Posterior cingulate gyrus (tissue), 11 donors: ENCODE data around the gene BICD1.

Source experiments
- DNase-seq, 10 donors: peaks; one replicate each; pipeline versions ENCODE4 v3.0.0 to v3.0.0-alpha.2; 2020 to 2021; ENCODE audit warnings: mixed read lengths in 3 of 10
- intact Hi-C: fragments of 100-400 bp; cut with DNase I; formaldehyde crosslinking; loops from one replicate; pipeline ENCODE4 v1.15.1; 2023

Gene BICD1

DNA sequence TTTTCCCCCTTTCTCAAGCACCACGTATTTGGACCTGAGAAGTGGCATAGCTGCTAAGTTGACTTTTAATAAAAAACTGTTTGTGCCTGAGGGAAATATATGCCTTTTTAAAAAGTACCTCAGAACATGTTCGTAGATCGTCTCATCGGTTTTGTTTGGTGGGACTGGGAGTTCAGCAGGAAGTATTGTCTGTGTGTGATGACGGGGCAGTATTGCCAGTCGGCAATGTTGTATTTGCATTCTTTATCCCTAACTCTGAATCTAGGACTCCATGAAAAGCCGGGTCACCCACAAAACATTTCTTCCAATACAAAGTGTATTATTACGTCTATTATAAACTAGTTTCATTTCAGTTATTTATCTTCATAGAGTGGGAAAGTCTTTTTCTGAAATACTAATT is 273.0 kb downstream of the BICD1 start:
- DNase-seq, result no peak
- intact Hi-C loops, result no loop called here

DNA sequence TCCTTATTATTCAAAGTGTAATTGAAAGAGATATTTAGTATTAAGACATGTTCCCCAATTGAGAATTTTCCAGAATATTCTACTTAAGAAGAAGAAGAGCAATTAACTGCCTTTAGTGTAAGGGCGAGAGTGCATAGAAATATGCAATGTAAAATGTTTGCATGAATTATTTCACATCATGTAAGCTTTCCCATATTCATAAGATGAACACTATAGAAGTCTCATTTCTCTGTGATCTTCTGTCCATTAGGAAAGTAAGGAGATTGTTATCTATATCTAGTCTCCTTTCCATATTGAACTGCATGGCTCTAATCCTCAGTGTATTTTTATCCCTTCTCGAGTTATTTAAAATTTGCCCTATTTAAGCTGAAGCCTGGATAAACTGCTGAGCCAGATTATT is 275.6 kb downstream of the BICD1 start:
- intact Hi-C loops, result no loop called here
- no peak for DNase-seq

DNA sequence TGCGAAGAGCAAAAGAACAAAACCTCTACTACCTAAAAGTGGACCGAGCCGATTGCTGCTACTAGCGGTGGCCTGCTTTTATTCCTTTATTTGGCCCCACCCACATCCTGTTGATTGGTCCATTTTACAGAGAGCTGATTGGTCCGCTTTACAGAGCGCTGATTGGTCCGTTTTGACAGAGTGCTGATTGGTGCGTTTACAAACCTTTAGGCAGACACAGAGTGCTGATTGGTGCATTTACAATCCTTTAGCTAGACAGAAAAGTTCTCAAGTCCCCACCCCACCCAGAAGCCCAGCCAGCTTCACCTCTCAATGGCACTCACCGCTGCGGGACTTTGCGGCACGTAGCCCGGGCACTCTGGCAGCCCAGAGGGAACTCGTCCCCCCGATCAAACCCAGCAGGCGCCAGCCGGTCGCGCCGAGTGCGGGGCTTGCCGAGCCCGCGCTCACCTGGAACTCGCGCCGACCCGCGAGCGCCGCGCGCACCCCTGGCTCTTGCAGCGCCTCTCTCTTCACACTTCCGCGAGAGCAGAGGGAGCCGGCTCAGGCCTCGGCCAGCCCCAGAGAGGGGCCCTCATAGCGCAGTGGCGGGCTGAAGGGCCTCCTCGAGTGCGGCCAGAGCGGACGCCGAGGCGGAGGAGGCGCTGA is 284.0 kb downstream of the BICD1 start:
- intact Hi-C loops, result no loop called here
- peak in 1 of 10 donors; percentile 10 for DNase-seq

DNA sequence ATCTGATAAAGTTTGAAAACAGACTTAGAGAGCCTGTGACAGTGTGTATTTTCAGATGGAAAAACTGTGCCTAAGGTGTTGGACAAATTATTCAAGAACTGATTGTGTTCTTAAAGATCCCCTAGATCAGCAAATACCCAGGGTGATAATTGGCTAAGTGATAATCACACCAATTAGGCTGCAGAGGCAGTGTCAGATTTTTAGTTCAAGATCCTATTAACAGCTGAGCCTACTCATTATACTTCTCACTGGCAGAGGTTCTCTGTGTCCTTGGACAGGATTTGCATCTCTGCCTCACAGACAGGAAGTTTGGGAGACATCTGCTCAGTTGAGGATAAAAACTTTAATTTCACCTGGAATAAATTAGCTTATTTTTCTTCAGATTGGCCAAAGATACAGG is 288.4 kb downstream of the BICD1 start:
- DNase-seq, result no peak

DNA sequence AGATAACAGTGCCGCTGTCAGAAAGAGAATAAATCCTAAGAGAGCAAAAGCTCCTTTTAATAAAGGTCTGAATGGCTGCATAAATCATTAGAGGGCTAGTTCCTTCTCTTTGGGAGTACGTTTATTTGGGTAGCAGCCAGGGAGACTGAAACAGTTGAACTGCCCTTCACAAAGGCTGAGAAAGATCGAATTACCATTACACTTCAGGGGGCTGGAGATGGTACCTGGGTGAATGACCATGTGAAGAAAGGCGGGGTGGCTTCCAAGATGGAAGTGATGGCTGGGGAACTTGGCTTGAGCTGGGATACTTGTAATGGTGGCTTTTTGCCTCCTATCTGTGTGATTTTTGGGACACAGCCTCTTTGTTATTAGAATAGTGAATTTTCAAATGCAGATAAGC is 291.0 kb downstream of the BICD1 start:
- no peak for DNase-seq
- intact Hi-C loops, result no loop called here

More for the DNA sequence above, 288.4 kb downstream of the BICD1 start:
- intact Hi-C loops, result no loop called here

DNA sequence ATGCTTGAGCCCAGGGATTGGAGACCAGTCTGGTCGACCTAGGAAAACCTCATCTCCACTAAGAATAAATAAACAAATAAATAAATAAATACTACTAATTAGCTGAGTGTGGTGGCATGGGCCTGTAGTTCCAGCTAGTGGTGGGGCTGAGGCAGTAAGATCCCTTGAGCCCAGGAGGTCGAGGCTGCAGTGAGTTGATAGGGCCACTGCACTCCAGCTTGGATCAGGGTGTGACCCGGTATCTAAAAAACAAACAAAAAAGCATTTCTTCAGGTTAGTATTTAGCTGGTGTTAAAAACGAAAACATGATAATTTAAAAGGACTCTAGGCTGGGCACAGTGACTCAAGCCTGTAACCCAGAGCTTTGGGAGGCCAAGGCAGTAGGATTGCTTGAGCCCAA is 291.5 kb downstream of the BICD1 start:
- intact Hi-C loops, result no loop called here
- DNase-seq, result no peak

DNA sequence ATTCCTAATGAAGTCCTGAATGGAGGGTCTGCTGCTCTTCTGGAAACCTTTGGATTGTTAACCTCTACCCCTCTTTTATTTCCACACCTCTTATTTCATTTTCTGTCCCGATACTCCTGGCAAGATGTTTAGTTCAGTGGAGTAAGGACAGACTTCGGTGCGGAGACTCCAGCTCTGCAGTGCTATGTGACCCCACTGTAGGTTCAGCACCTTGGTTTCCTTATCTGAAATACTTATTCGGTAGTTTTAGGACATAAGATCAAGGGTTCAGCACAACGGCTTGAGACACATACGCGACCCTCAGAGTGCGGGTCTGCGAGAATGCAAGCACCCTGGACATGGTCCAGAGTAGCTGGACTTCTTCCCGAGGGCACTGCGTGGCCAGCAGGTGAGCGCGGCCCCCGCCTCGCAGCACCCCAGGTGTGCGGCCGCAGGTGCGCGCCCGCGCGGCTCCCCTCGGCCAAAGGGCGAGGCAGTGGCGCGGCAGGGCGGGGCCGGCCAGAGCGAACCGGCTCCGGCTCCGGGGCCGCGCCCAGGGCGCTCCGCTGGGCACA is 292.2 kb downstream of the BICD1 start:
- no peak for DNase-seq
- intact Hi-C loops, result no loop called here

DNA sequence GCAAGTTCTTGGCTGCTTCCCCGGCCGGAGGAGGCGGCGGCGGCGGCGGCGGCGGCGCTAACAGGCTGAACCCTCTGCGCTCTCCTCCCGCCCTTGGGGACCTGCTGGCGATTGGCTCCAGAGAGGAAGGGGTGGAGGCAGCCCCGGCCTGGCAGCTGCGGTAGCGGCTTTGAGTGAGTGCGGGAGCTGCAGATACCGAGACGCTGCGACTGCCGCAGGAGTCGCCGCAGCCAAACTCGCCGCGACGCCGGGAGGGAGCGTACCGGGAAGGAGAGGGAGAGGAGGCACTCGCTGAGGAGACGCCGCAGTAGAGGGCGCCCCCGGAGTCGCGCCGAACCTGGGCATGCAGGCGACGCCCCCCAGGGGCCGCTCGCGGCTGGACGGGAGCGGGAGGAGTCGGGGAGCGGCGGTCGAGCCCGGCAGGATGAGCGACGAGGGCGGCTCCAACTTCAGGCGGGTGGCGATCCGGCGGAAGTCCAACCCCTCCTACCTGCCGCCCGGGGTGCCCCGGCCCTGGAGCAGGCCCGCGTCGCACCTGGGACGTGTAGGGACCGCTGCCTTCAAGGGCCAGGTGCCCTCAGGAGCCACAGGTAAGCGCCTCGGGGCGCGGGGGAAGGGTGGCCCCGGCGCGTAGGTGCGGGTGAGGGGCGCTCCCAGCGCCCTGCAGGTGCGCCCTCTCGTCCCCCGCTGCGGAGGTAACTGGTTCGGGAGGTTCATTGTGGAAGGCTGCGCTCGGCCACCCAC is 292.9 kb downstream of the BICD1 start, which contains the start of gene FGD4:
FGD4 (plus strand) TSS at position 189 of the 744 bp plus-strand sequence.
- intact Hi-C loops, result no loop called here
- peak; percentile 57 to 97 (median 78) for DNase-seq

DNA sequence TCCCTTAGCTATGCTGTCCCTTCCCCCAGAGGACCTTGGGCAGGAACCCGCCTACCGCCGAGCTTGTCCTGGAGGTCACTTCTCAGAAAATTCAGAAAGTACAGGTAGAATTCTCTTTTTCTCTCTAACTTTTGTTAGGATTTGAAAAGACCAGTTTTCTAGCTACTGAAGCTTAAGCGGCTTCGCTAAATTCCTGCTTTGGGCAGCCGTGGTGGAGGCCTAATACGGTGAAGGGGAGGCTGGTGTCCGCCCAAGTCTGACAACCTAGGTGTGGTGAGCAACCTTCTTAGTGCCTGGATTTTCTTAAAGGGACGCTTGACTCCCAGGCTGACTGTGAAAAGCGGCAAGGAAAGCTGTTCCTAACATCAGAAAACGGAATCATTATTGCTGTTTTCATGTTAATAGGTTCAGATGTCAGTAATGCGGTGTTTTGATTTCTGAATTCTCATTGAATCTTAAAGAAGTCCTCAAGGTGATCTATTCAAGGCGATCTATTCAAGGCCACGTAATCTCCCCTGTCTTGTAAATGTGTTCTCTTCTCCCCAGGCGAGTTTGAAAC is 293.5 kb downstream of the BICD1 start:
- intact Hi-C loops, result no loop called here
- DNase-seq, result no peak

DNA sequence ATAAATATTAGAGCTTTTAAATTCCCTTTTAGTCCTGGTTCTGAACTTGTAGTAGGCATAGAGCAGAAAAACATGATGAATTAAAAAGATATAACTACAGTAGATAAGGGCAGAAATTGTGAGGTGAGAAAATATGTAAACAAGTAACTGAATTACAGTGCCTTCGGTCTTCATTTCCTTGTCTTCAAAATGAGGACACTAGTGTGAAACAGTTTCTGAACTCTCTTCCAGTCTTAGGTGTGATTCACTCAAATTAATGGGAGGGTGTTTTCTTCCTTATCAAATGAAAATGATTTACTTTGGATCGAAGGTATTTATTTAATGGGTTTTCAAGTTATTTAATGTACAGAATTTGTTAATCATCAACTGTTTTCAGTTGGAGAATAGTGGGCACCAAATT is 294.2 kb downstream of the BICD1 start:
- DNase-seq, result no peak
- intact Hi-C loops, result no loop called here

DNA sequence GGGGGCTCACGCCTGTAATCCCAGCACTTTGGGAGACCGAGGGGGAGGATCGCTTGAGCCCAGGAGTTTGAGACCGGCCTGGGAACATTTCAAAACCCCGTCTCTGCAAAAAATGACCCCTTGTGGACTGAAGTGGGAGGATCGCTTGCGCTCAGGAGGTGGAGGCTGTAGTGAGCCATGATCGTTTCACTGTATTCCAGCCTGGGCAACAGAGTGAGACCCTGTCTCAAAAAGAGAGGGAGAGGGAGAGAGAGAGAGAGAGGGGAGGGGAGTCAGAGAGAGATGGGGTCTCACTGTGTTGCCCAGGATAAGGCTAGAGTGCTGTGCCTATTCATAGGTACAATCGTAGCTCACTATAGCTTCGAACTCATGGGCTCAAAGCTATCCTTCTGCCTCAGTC is 295.5 kb downstream of the BICD1 start:
- DNase-seq, result no peak
- intact Hi-C loops, result no loop called here

DNA sequence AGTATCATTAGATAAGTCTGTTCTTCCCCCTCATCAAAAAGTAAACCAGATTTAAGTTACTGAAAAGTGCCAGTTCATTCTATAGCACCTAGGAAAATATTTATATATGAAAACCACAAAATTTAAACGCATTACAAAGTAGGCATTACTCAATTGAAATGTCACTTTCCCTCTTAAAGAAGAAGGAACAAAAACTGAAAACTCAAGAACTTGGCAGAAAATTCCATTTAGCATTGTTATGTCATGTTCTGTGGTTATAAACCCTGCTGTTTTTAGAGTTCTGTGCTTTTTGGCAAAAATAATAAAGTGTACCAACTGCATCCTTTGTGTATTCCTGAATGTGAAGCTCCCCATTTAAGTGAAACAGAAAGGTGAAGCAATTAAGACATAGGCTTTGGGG is 296.3 kb downstream of the BICD1 start:
- DNase-seq, result no peak
- intact Hi-C loops, result no loop called here

DNA sequence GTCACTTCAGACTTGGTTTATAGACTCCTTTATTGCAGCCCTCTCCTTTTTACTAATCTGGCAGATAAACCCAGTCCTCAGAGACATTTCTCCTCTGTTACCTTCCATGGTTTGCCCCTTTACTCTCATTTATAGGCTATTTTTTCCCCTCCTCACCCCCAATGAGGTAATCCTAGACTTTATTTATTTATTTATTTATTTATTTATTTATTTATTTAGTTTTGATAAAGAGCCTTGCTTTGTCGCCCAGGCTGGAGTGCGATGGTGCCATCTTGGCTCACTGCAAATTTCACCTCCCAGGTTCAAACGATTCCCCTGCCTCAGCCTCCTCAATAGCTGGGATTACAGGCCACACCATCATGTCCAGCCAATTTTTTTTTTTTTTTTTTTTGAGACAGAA is 301.1 kb downstream of the BICD1 start:
- intact Hi-C loops, result no loop called here
- no peak for DNase-seq

DNA sequence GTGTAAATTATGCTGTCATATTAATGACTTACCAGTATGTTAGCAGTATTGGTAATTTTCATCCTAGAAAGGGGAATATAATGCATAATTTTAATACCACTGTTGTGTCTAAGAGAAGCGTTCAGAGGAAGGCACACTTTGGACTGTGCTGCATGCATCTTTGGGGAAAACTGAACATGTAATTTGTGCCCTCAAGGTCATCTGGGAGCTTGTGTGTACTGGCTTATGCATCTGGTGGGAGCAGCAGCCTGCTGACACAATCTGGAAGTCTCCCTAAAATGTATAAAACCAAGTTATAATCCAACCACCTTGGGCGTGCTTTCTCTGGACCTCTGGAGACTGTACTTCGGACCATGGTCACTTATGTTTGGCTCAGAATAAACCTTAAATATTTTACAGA is 306.8 kb downstream of the BICD1 start:
- DNase-seq, result no peak
- intact Hi-C loops, result no loop called here

DNA sequence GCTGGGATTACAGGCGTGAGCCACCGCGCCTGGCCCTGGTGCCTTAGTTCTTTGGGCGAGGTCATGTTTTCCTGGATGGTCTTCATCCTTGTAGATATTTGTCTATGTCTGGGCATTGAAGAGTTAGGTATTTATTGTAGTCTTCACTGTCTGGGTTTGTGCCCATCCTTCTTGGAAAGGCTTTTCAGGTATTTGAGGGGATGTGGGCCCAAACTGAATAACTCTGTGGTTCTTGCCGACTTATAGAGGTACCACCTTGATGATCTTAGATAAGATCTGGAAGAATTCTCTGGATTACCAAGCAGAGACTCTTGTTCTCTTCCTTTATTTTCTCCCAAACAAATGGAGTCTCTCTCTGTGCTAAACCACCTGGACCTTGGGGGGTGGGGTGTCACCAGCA is 311.6 kb downstream of the BICD1 start:
- DNase-seq, result no peak
- intact Hi-C loops, result no loop called here

DNA sequence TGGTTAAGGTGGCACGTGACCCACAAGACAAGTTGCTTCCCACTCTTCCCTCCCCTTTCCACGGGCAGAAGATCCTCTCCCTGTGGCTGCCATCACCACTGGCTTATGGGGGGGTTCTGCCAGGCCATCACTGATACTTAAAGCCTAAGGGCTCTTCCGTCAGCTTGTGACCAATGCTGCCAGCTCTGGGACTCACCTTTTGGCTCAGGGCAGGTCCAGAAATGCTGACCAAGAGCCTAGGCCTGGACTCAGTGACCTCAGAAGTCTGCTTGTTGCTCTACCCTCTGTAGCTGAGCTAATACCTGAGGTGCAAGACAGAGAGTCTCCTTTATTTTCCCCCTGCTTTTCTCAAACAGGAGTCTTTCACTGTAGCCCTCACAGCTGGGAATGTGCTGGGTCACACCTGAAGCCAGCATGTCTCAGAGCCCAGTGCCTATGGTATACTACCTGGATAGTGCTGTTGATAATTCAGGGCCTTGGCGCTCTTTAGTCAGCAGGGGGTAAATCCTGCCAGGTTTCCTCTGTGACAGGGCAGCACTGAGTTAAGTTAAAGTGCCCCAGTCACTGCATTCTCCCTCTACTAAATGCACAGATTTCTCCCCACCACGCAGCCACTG is 312.4 kb downstream of the BICD1 start:
- no peak for DNase-seq
- intact Hi-C loops, result no loop called here

DNA sequence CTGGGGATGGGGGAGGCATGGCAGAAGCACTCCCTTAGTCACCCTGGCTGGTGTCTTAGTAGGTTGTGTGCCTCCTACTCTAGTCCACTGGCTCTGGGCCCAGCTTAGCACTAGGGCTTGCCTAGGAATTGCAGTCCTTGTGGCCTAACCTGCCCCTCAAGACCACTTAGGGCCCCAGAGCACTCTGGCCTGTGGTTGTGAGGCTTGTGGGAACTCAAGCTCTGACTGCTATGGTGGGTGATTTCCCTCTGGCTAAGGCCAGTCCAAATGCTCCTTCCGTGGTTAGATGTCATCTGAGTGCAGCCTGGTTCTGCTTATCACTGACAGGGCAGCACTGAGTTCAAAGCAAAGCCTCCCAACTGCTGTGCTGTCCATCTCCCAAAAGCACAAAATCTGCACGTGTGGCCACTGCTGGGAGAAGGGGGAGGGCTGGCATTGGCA is 312.9 kb downstream of the BICD1 start:
- intact Hi-C loops, result no loop called here
- DNase-seq, result no peak

DNA sequence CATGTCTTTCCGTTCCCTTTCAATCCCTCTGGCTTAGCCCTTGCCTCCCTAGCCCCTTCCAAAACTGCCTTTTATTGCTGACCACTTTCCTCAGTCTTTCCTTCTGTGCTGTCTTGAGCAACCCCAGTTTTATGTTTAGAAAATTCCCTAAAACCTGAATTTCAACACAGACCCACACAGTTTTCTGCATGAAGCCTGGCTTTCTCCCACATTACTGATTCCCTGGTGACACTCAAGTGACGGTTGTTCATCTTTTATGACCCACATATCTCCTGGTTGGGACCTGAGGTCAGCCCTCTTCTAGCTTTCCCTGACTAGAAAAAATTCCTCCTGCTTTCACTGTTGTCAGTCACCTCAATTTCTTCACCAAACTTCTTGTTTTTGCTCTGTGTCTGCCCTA is 313.7 kb downstream of the BICD1 start:
- DNase-seq, result no peak
- intact Hi-C loops, result no loop called here

DNA sequence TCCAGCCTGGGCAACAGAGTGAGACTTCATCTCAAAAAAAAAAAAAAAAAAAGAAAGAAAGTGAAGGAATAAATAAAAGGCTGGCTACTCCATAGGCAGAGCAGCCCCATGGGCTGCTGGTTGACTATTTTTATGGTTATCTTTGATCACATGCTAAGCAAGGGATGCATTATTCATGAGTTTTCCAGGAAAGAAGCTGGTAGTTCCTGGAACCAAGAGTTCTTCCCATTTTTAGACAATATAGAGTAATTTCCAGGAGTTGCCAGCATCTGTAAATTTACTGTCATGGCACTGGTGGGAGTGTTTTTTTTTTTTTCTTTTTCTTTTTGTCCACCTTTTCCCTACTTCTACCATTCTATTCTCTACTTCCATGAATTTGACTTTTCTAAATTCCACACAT is 316.9 kb downstream of the BICD1 start:
- intact Hi-C loops, result no loop called here
- DNase-seq, result no peak

DNA sequence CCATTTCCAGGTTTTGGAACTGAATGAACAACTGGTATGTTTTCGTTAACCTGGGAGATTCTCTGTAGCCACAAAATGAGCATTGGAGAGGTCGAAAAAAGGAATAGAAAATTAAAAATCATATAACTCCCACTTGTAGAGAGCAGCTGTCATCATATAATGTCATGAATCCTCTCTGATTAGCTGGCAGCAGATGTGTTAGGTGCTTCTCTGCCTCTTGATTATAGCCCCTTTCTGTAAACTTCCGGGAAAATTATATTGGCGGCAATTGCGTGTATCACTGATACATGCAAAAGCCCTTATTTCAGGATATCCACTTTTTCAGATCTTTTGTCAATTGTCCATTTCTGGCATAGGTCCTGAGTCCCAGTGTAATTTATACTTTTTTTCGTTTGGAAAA is 324.4 kb downstream of the BICD1 start:
- intact Hi-C loops, result no loop called here
- no peak for DNase-seq
